ENCODE results near the gene TOR1A. TPM values are rescaled to one million over a fixed set of nuclear protein-coding genes. Genes with fewer than 3 reads are reported as not detected.
A peak's percentile ranks its signal among the peaks of the same experiment; 100 is the strongest.

TOR1A gene
- polyA plus RNA-seq, 2 of the 4 experiments (the other 2 are of a cell fraction): 54.0 to 74.9 TPM

GRCh38 chr9:129823935-129824601 lies at the start of gene TOR1A (continued):
- peak; percentile 54 to 88; a peak in 4 of 5 replicates for TF ChIP-seq JUN (IDR thresholded peaks at IDR 0.05)
- TF ChIP-seq, protein P1, sequence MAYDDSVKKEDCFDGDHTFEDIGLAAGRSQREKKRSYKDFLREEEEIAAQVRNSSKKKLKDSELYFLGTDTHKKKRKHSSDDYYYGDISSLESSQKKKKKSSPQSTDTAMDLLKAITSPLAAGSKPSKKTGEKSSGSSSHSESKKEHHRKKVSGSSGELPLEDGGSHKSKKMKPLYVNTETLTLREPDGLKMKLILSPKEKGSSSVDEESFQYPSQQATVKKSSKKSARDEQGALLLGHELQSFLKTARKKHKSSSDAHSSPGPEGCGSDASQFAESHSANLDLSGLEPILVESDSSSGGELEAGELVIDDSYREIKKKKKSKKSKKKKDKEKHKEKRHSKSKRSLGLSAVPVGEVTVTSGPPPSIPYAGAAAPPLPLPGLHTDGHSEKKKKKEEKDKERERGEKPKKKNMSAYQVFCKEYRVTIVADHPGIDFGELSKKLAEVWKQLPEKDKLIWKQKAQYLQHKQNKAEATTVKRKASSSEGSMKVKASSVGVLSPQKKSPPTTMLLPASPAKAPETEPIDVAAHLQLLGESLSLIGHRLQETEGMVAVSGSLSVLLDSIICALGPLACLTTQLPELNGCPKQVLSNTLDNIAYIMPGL (CRISPR knock-in tag; IDR thresholded peaks at IDR 0.05; ENCODE audit: borderline replicate concordance): no peak
- TF ChIP-seq CBX8 (IDR thresholded peaks at IDR 0.05): no peak
- TF ChIP-seq ESRRA (IDR thresholded peaks at IDR 0.05; ENCODE audit: borderline replicate concordance, low read length): no peak
- no peak for TF ChIP-seq HOXA7 (CRISPR knock-in tag; IDR thresholded peaks at IDR 0.05)
- TF ChIP-seq ZFP36 (IDR thresholded peaks at IDR 0.05; ENCODE audit: borderline replicate concordance, partially characterized antibody): no peak
- TF ChIP-seq, protein P2, sequence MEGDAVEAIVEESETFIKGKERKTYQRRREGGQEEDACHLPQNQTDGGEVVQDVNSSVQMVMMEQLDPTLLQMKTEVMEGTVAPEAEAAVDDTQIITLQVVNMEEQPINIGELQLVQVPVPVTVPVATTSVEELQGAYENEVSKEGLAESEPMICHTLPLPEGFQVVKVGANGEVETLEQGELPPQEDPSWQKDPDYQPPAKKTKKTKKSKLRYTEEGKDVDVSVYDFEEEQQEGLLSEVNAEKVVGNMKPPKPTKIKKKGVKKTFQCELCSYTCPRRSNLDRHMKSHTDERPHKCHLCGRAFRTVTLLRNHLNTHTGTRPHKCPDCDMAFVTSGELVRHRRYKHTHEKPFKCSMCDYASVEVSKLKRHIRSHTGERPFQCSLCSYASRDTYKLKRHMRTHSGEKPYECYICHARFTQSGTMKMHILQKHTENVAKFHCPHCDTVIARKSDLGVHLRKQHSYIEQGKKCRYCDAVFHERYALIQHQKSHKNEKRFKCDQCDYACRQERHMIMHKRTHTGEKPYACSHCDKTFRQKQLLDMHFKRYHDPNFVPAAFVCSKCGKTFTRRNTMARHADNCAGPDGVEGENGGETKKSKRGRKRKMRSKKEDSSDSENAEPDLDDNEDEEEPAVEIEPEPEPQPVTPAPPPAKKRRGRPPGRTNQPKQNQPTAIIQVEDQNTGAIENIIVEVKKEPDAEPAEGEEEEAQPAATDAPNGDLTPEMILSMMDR (IDR thresholded peaks at IDR 0.05): no peak
- peak; percentile 95 for TF ChIP-seq POLR2A (IDR thresholded peaks at IDR 0.05; ENCODE audit: low read length)
- no peak for TF ChIP-seq TP53 (CRISPR knock-in tag; IDR thresholded peaks at IDR 0.05)
- TF ChIP-seq MAFK (IDR thresholded peaks at IDR 0.05; ENCODE audit: partially characterized antibody): no peak
- TF ChIP-seq BCL3 (IDR thresholded peaks at IDR 0.05): 0 out of 3 replicates have a peak, but pooled peaks have one; percentile 57
- TF ChIP-seq, protein P3, sequence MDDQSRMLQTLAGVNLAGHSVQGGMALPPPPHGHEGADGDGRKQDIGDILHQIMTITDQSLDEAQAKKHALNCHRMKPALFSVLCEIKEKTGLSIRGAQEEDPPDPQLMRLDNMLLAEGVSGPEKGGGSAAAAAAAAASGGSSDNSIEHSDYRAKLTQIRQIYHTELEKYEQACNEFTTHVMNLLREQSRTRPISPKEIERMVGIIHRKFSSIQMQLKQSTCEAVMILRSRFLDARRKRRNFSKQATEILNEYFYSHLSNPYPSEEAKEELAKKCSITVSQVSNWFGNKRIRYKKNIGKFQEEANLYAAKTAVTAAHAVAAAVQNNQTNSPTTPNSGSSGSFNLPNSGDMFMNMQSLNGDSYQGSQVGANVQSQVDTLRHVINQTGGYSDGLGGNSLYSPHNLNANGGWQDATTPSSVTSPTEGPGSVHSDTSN (IDR thresholded peaks at IDR 0.05): no peak
- TF ChIP-seq BHLHE40 (IDR thresholded peaks at IDR 0.05; ENCODE audit: low read depth, low read length): no peak
- no peak for TF ChIP-seq HEYL (CRISPR knock-in tag; IDR thresholded peaks at IDR 0.05)
- TF ChIP-seq, protein P4, sequence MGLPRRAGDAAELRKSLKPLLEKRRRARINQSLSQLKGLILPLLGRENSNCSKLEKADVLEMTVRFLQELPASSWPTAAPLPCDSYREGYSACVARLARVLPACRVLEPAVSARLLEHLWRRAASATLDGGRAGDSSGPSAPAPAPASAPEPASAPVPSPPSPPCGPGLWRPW (IDR thresholded peaks at IDR 0.05): no peak
- peak; percentile 97 for TF ChIP-seq MAX (IDR thresholded peaks at IDR 0.05)
- no peak for TF ChIP-seq EP300 (IDR thresholded peaks at IDR 0.05)
- TF ChIP-seq CHD2 (IDR thresholded peaks at IDR 0.05; ENCODE audit: low read length, partially characterized antibody): peak; percentile 74
- TF ChIP-seq, protein P5, sequence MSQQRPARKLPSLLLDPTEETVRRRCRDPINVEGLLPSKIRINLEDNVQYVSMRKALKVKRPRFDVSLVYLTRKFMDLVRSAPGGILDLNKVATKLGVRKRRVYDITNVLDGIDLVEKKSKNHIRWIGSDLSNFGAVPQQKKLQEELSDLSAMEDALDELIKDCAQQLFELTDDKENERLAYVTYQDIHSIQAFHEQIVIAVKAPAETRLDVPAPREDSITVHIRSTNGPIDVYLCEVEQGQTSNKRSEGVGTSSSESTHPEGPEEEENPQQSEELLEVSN (IDR thresholded peaks at IDR 0.05; ENCODE audit: borderline replicate concordance, low read depth): peak; percentile 37; the same call in 1 of the 2 replicates

DNA sequence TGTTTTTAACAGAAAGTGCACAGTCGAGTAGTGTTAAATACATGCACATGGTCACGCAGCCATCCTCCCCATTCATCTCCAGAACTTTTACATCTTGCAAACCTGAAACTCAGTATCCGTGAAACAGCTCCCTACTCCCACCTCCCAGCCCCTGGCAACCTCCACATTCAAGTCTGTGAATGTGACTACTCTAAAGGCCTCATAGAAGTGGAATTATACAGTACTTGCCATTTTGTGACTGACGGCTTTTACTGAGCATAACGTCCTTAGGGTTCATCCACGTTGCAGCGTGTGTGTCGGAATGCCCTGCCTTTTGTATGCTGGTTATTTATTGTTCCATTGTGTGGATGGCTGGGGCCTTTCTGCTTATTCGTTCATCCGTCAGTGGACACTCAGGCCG lies 47.1 kb upstream of the TOR1A start:
- ATAC-seq: no peak
- no peak overlapping the region for H3K4me3 ChIP-seq
- no peak for DNase-seq (ENCODE audit: low read depth in 1 of 2, low spot score in 1 of 2)
- ChIA-PET POLR2A (no interaction called here), CTCF (interaction anchor here (1.4 kb wide), 1 partner anchor 473 kb away, joined by 4 read pairs; no protein-coding TSS in a partner anchor)
- no peaks in the 10 kb centered on the region for H3K9me3 ChIP-seq
- H3K27ac ChIP-seq: no peak overlapping the region
- FAIRE-seq: no peak
- no peaks in the 10 kb centered on the region for H3K4me1 ChIP-seq
- 91% methylated on average over 11 of the region's 11 CpGs for WGBS (ENCODE audit: missing lambda C conversion rate)
- no peak overlapping the region for H3K4me2 ChIP-seq
- TF ChIP-seq, protein P4 (IDR thresholded peaks at IDR 0.05): no peak
- TF ChIP-seq EHF (CRISPR knock-in tag; IDR thresholded peaks at IDR 0.05) (no peak), BHLHE40 (IDR thresholded peaks at IDR 0.05; ENCODE audit: low read depth, low read length) (no peak), SMC3 (IDR thresholded peaks at IDR 0.05) (no peak), FOSB (CRISPR knock-in tag; IDR thresholded peaks at IDR 0.05) (no peak), NR3C1 (IDR thresholded peaks at IDR 0.05) (no peak), NPAS2 (CRISPR knock-in tag; IDR thresholded peaks at IDR 0.05; ENCODE audit: borderline replicate concordance) (no peak), MYC (IDR thresholded peaks at IDR 0.05; ENCODE audit: borderline replicate concordance, low read length) (no peak), ZFP36 (IDR thresholded peaks at IDR 0.05; ENCODE audit: borderline replicate concordance, partially characterized antibody) (no peak), ZC3H11A (IDR thresholded peaks at IDR 0.05) (no peak), KDM5A (IDR thresholded peaks at IDR 0.05) (no peak), CBX2 (IDR thresholded peaks at IDR 0.05; ENCODE audit: borderline replicate concordance, low read depth) (no peak), CHD4 (IDR thresholded peaks at IDR 0.05; ENCODE audit: borderline replicate concordance) (no peak), BCL3 (IDR thresholded peaks at IDR 0.05) (no peak)

Measured in A549 (cell line).